Astrocyte of the spinal cord (primary cell): ENCODE data around the gene MMRN2.

Experiments
- DNase-seq: peaks from one replicate; pipeline ENCODE4 v3.0.0; 2011; ENCODE audit warnings: low read depth, low spot score
- H3K4me3 ChIP-seq: 2 replicates; pipeline ENCODE4 v1.5.1; 2011; ENCODE audit warnings: low read depth, mild to moderate bottlenecking, low read length, moderate library complexity
- in situ Hi-C: cut with HindIII; loops from 2 replicates; pipeline ENCODE4 v1.10.0; 2017; ENCODE audit warnings: low sequenced_read_pairs
- TF ChIP-seq, protein P1 (sequence below): IDR thresholded peaks from 2 replicates; pipeline ENCODE4 v1.5.1; 2012; ENCODE audit warnings: low read depth, mild to moderate bottlenecking, low read length, inconsistent platforms

Gene MMRN2

DNA sequence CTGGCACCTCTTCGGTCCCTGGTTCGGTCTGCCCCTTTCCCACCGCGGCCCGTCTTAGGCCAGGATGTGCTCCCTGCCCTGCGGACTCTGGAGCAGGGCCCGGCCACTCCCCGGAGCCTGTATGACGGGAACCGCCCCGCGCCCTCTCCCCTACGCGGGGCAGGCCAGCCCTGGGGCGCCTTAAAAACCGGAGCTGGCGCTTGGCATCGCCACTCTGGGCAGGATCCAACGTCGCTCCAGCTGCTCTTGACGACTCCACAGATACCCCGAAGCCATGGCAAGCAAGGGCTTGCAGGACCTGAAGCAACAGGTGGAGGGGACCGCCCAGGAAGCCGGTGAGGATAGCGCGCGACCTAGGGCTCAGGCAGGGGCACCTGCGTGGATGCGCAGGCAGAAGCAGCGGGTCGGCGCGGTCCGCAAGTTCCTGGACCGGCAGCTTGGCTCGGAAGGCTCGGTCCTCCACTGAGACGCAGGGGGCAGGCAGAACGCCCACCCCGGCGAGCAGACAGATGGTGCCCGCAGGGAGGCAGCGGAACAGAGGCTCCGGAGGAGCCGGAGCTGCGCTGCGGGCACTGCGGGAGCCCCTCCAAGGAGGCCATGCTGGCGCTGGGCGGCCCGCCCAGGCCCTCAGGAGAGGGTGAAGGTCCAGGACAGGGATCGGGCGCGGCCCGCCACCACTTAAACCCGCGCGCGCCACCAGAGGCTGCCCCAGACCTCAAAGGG lies 11.0 kb upstream of the MMRN2 start, which contains the start of gene ADIRF:
ADIRF (plus strand) TSS at position 212 of the 723 bp plus-strand sequence; CDS start at position 275, 63 bp downstream.
- no peak for DNase-seq
- in situ Hi-C loops, result no loop called here

DNA sequence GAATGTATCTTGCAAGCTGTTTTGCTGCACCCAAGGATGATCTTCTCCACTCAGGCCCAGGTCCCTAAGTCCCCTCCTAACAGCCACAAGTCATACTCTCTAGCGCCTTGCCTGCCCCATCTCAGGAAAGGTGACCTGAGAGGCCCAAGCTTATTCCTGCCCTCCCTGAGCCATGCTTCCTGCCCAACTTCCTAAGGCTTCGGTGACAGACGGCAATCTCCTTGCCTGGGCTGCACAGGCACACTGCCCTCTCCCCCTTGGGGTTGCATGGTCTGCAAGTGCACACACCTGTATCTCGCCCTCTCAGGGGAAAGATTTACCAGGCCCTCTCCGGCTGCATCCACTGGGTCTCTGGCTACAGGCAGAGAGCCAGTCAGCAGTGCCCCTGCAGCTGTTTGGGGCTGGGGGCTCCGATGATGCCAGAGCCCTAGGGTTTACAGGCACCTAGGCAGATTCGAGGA lies 10.1 kb upstream of the MMRN2 start:
- DNase-seq, result no peak
- no peak overlapping the region for H3K4me3 ChIP-seq
- TF ChIP-seq, protein P1, sequence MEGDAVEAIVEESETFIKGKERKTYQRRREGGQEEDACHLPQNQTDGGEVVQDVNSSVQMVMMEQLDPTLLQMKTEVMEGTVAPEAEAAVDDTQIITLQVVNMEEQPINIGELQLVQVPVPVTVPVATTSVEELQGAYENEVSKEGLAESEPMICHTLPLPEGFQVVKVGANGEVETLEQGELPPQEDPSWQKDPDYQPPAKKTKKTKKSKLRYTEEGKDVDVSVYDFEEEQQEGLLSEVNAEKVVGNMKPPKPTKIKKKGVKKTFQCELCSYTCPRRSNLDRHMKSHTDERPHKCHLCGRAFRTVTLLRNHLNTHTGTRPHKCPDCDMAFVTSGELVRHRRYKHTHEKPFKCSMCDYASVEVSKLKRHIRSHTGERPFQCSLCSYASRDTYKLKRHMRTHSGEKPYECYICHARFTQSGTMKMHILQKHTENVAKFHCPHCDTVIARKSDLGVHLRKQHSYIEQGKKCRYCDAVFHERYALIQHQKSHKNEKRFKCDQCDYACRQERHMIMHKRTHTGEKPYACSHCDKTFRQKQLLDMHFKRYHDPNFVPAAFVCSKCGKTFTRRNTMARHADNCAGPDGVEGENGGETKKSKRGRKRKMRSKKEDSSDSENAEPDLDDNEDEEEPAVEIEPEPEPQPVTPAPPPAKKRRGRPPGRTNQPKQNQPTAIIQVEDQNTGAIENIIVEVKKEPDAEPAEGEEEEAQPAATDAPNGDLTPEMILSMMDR, result no peak
- in situ Hi-C loops, result no loop called here

More for the DNA sequence above, 11.0 kb upstream of the MMRN2 start, which contains the start of gene ADIRF:
- TF ChIP-seq, protein P1, result no peak
- H3K4me3 ChIP-seq, result peak within 1 kb of the TSS; percentile 34

DNA sequence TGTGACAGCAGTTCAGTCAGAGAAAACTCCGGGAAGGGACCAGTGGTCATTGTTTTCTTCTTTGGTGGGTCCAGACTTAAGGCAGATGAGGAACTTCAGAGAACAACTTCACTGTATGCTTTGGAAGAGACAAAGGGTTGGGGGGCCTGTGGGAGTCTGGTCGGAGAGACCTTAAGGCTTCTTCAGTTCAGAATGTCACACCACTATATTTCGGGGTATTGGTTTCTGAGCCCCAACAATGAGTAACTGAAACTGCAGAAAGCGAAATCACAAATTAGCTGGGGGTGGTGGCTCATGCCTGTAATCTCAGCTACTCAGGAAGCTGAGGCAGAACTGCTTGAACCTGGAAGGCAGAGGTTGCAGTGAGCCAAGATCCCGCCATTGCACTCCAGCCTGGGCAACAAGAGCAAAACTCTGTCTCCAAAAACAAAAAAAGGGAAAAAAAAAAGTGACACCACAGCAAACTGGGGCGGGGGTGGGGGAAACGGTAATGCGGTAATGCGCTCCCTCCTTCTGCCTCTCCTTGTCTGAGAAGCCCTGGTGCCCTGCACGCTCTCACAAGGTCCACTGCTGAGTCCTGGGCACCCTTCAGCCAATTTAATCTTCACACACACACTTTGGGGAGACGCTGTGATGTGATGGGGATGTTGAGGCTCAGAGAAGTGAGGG lies 8.7 kb upstream of the MMRN2 start:
- no peak overlapping the region for H3K4me3 ChIP-seq
- in situ Hi-C loops, result no loop called here

DNA sequence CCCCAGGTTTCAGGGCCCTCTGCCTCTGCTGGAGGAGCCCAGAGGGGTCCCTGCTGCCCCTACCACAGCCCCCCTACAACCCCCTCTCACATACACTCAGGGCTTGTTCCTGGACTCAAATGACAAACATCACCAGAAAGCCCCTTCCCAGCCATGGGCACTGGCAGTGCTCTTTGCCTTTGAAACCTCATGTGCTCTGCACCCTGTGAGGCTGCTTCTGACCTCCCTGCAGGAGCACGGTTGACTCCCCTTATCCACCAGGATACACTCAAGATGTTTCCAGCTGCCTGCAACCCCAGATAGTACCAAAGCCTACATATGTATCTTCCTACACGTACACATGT lies 7.4 kb upstream of the MMRN2 start:
- DNase-seq, result no peak
- in situ Hi-C loops, result no loop called here
- TF ChIP-seq, protein P1, result no peak
- H3K4me3 ChIP-seq, result no peak overlapping the region

More for the DNA sequence above, 8.7 kb upstream of the MMRN2 start:
- TF ChIP-seq, protein P1, result no peak
- DNase-seq, result no peak

DNA sequence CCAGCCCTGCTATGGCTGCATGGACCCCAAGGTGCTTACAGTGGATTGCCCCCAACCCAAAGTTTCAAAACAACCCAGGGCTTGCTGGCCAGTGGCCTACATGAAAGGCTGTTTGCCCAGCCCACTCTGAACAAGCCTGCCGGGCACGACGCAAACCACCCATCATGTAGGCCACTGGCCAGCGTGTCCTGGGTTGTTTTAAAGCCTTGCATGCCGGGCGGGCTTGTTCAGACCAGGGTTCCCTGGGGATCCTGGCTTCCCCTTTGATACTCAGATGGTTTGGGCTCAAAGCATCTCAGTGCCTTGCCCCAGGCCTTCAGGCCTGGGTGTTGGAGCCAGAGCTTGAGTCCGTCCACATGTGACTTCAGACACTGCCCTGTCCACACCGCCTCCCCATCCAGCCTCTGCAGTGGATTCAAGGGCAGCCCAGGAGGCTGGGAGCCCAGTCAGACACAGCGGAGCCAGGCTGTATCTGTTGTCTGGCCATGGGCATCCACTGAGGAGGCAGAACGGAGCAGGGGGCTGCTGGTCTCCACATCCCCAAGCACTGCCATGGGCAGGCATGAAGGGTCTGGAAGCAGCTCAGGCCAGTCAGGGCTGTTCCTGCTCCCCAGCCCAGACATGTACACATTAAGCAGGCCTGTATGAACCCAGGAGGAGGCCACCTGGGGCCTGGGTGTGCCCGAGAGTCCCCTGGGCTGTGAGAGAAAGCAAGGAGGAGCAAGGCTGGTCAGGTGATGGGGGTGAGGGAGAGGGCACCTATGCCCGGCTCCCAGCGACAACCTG lies 6.8 kb upstream of the MMRN2 start:
- H3K4me3 ChIP-seq, result no peak overlapping the region

DNA sequence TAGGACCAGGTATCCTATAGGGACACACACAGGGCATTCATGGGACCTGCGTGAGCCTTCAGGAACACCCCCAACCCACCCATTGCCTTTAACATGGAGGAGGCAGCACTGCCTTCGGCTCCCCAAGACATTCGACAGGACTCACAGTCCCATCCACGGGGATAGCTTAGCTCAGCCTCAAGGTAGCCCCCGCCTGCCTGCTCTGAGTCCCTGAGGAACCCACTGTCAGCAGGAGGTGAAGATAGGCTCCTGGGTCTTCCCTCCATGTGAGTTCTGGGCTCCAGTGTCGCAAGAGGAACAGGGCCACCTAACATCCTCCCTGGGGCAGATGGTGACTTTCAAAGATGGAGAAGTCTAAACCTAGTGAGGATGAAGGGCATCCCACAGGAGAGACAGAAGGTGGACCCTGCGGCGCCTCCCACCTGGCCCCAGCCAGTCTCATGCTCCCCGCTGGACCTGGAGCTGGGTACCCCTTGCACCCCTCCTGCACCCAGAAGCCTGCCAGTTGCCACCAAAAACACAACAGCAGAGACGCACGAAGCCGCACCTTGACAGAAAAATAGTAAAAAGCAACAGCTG lies 6.0 kb upstream of the MMRN2 start:
- H3K4me3 ChIP-seq, result no peak overlapping the region
- TF ChIP-seq, protein P1, result no peak
- DNase-seq, result no peak
- in situ Hi-C loops, result no loop called here

More for the DNA sequence above, 6.8 kb upstream of the MMRN2 start:
- DNase-seq, result no peak
- in situ Hi-C loops, result no loop called here
- TF ChIP-seq, protein P1, result no peak
